ENCODE data around the gene SPATS1.

SPATS1 gene

GRCh38 chr6:44377484-44377883 lies 35.0 kb downstream of the SPATS1 start:
- no peaks in the 10 kb centered on the region for H3K27me3 ChIP-seq (ENCODE audit: insufficient read depth, low read length)
- H3K9ac ChIP-seq (ENCODE audit: low read length) = no peak overlapping the region
- TF ChIP-seq EZH2 (IDR thresholded peaks at IDR 0.05; ENCODE audit: borderline replicate concordance, low read length) = no peak
- no peak for TF ChIP-seq CTCF (IDR thresholded peaks at IDR 0.05; ENCODE audit: low read length)
- no peaks in the 10 kb centered on the region for H3F3A ChIP-seq (ENCODE audit: insufficient read depth, low read length)
- no peak overlapping the region for H3K4me3 ChIP-seq (ENCODE audit: low read depth, low read length, poor library complexity, severe bottlenecking)
- no peaks in the 10 kb centered on the region for H3K4me1 ChIP-seq (ENCODE audit: insufficient read depth, low read length, severe bottlenecking)
- H3K79me2 ChIP-seq (ENCODE audit: insufficient read depth, low read length) = no peaks in the 10 kb centered on the region
- H3K36me3 ChIP-seq (ENCODE audit: insufficient read depth, low read length) = no peaks in the 10 kb centered on the region
- H3K9me3 ChIP-seq (ENCODE audit: low read length) = no peaks in the 10 kb centered on the region
- H3K4me2 ChIP-seq (ENCODE audit: low read length) = no peak overlapping the region
- H2AFZ ChIP-seq (ENCODE audit: low read length) = no peak overlapping the region
- no peak overlapping the region for H3K27ac ChIP-seq (ENCODE audit: low read depth, low read length, poor library complexity, severe bottlenecking)
- no peaks in the 10 kb centered on the region for H4K20me1 ChIP-seq (ENCODE audit: insufficient read depth, low read length)
- no peaks in the 10 kb centered on the region for H3K9me2 ChIP-seq (ENCODE audit: low read depth, low read length)

GRCh38 chr6:44377971-44378370 lies 35.5 kb downstream of the SPATS1 start:
- Histone ChIP-seq H4K20me1 (ENCODE audit: insufficient read depth, low read length) (no peaks in the 10 kb centered on the region), H2AFZ (ENCODE audit: low read length) (no peak overlapping the region), H3K9me2 (ENCODE audit: low read depth, low read length) (no peaks in the 10 kb centered on the region), H3K36me3 (ENCODE audit: insufficient read depth, low read length) (no peaks in the 10 kb centered on the region), H3K9ac (ENCODE audit: low read length) (no peak overlapping the region), H3K27me3 (ENCODE audit: insufficient read depth, low read length) (no peaks in the 10 kb centered on the region), H3K79me2 (ENCODE audit: insufficient read depth, low read length) (no peaks in the 10 kb centered on the region), H3K4me1 (ENCODE audit: insufficient read depth, low read length, severe bottlenecking) (no peaks in the 10 kb centered on the region), H3K4me2 (ENCODE audit: low read length) (no peak overlapping the region), H3K4me3 (ENCODE audit: low read depth, low read length, poor library complexity, severe bottlenecking) (no peak overlapping the region), H3K9me3 (ENCODE audit: low read length) (no peaks in the 10 kb centered on the region), H3F3A (ENCODE audit: insufficient read depth, low read length) (no peaks in the 10 kb centered on the region), H3K27ac (ENCODE audit: low read depth, low read length, poor library complexity, severe bottlenecking) (no peak overlapping the region)
- TF ChIP-seq EZH2 (IDR thresholded peaks at IDR 0.05; ENCODE audit: borderline replicate concordance, low read length) (no peak), CTCF (IDR thresholded peaks at IDR 0.05; ENCODE audit: low read length) (no peak)

GRCh38 chr6:44381739-44382138 lies 39.3 kb downstream of the SPATS1 start:
- Histone ChIP-seq H3F3A (ENCODE audit: insufficient read depth, low read length) (no peaks in the 10 kb centered on the region), H3K4me2 (ENCODE audit: low read length) (no peak overlapping the region), H3K4me1 (ENCODE audit: insufficient read depth, low read length, severe bottlenecking) (peaks cover 3% of the 10 kb centered on the region), H3K79me2 (ENCODE audit: insufficient read depth, low read length) (no peaks in the 10 kb centered on the region), H3K9me3 (ENCODE audit: low read length) (no peaks in the 10 kb centered on the region), H3K27ac (ENCODE audit: low read depth, low read length, poor library complexity, severe bottlenecking) (no peak overlapping the region), H3K9ac (ENCODE audit: low read length) (no peak overlapping the region), H3K4me3 (ENCODE audit: low read depth, low read length, poor library complexity, severe bottlenecking) (no peak overlapping the region), H3K36me3 (ENCODE audit: insufficient read depth, low read length) (no peaks in the 10 kb centered on the region), H3K9me2 (ENCODE audit: low read depth, low read length) (no peaks in the 10 kb centered on the region), H4K20me1 (ENCODE audit: insufficient read depth, low read length) (no peaks in the 10 kb centered on the region), H3K27me3 (ENCODE audit: insufficient read depth, low read length) (no peaks in the 10 kb centered on the region), H2AFZ (ENCODE audit: low read length) (no peak overlapping the region)
- TF ChIP-seq CTCF (IDR thresholded peaks at IDR 0.05; ENCODE audit: low read length) (no peak), EZH2 (IDR thresholded peaks at IDR 0.05; ENCODE audit: borderline replicate concordance, low read length) (no peak)
